Measurements from ENCODE around the gene TRIM27.
"Not testable (repeated sequence)": the region's sequence is repeated elsewhere in the genome, so short reads cannot be mapped to it uniquely, and the experiment has no call there.

TRIM27 gene

GRCh38 chr6:28923318-28924102 lies at the start of gene TRIM27:
TRIM27 (minus strand) TSS chr6:28923985; CDS start chr6:28923632, 353 bp downstream.
- peaks cover 12% of the 10 kb centered on the region for H3K4me1 ChIP-seq (ENCODE audit: control insufficient read depth, insufficient read depth, low read length)
- no peaks in the 10 kb centered on the region for H3K27me3 ChIP-seq (ENCODE audit: control insufficient read depth, insufficient read depth, low read length)
- H3K9me3 ChIP-seq (ENCODE audit: control insufficient read depth, low read length), result no peaks in the 10 kb centered on the region
- H3K4me3 ChIP-seq (ENCODE audit: low read length), result peak within 1 kb of the TSS; percentile 39
- H3K9ac ChIP-seq (ENCODE audit: low read length), result peak within 1 kb of the TSS; percentile 90
- H3K36me3 ChIP-seq (ENCODE audit: control insufficient read depth, insufficient read depth, low read length), result peaks cover 19% of the 10 kb centered on the region

GRCh38 chr6:28970056-28970455 lies 46.3 kb upstream of the TRIM27 start:
- H3K9ac ChIP-seq (ENCODE audit: low read length); H3K4me1 ChIP-seq (ENCODE audit: control insufficient read depth, insufficient read depth, low read length); H3K27me3 ChIP-seq (ENCODE audit: control insufficient read depth, insufficient read depth, low read length); H3K36me3 ChIP-seq (ENCODE audit: control insufficient read depth, insufficient read depth, low read length); H3K9me3 ChIP-seq (ENCODE audit: control insufficient read depth, low read length); H3K4me3 ChIP-seq (ENCODE audit: low read length): not testable (repeated sequence)

GRCh38 chr6:28969129-28969528 lies 45.3 kb upstream of the TRIM27 start:
- Histone ChIP-seq H3K27me3 (ENCODE audit: control insufficient read depth, insufficient read depth, low read length) (no peaks in the 10 kb centered on the region), H3K9ac (ENCODE audit: low read length) (no peak overlapping the region), H3K4me1 (ENCODE audit: control insufficient read depth, insufficient read depth, low read length) (no peaks in the 10 kb centered on the region), H3K36me3 (ENCODE audit: control insufficient read depth, insufficient read depth, low read length) (no peaks in the 10 kb centered on the region), H3K9me3 (ENCODE audit: control insufficient read depth, low read length) (no peaks in the 10 kb centered on the region), H3K4me3 (ENCODE audit: low read length) (no peak overlapping the region)

GRCh38 chr6:28968476-28968875 lies 44.7 kb upstream of the TRIM27 start:
- Histone ChIP-seq H3K27me3 (ENCODE audit: control insufficient read depth, insufficient read depth, low read length) (no peaks in the 10 kb centered on the region), H3K9me3 (ENCODE audit: control insufficient read depth, low read length) (no peaks in the 10 kb centered on the region), H3K9ac (ENCODE audit: low read length) (no peak overlapping the region), H3K4me1 (ENCODE audit: control insufficient read depth, insufficient read depth, low read length) (no peaks in the 10 kb centered on the region), H3K36me3 (ENCODE audit: control insufficient read depth, insufficient read depth, low read length) (no peaks in the 10 kb centered on the region), H3K4me3 (ENCODE audit: low read length) (no peak overlapping the region)

GRCh38 chr6:28965706-28966105 lies 41.9 kb upstream of the TRIM27 start:
- H3K36me3 ChIP-seq (ENCODE audit: control insufficient read depth, insufficient read depth, low read length), result no peaks in the 10 kb centered on the region
- no peak overlapping the region for H3K4me3 ChIP-seq (ENCODE audit: low read length)
- H3K4me1 ChIP-seq (ENCODE audit: control insufficient read depth, insufficient read depth, low read length), result peaks cover 8% of the 10 kb centered on the region
- H3K27me3 ChIP-seq (ENCODE audit: control insufficient read depth, insufficient read depth, low read length), result no peaks in the 10 kb centered on the region
- H3K9ac ChIP-seq (ENCODE audit: low read length), result no peak overlapping the region
- H3K9me3 ChIP-seq (ENCODE audit: control insufficient read depth, low read length), result no peaks in the 10 kb centered on the region

- Histone ChIP-seq H3K36me3 (ENCODE audit: control insufficient read depth, insufficient read depth, low read length) (no peaks in the 10 kb centered on the region), H3K9me3 (ENCODE audit: control insufficient read depth, low read length) (no peaks in the 10 kb centered on the region), H3K9ac (ENCODE audit: low read length) (no peak overlapping the region), H3K4me3 (ENCODE audit: low read length) (no peak overlapping the region), H3K27me3 (ENCODE audit: control insufficient read depth, insufficient read depth, low read length) (no peaks in the 10 kb centered on the region), H3K4me1 (ENCODE audit: control insufficient read depth, insufficient read depth, low read length) (peaks cover 12% of the 10 kb centered on the region)
Measured at GRCh38 chr6:28960846-28961500, 37.2 kb upstream of the TRIM27 start.

GRCh38 chr6:28958561-28959243 lies 34.9 kb upstream of the TRIM27 start:
- H3K36me3 ChIP-seq (ENCODE audit: control insufficient read depth, insufficient read depth, low read length); H3K9ac ChIP-seq (ENCODE audit: low read length); H3K9me3 ChIP-seq (ENCODE audit: control insufficient read depth, low read length); H3K4me3 ChIP-seq (ENCODE audit: low read length); H3K27me3 ChIP-seq (ENCODE audit: control insufficient read depth, insufficient read depth, low read length): not testable (repeated sequence)
- H3K4me1 ChIP-seq (ENCODE audit: control insufficient read depth, insufficient read depth, low read length), result peaks cover 16% of the 10 kb centered on the region

- not testable (repeated sequence) for H3K27me3 ChIP-seq (ENCODE audit: control insufficient read depth, insufficient read depth, low read length); H3K36me3 ChIP-seq (ENCODE audit: control insufficient read depth, insufficient read depth, low read length)
Measured at GRCh38 chr6:28957795-28958314, 34.1 kb upstream of the TRIM27 start.

GRCh38 chr6:28956331-28956730 lies 32.5 kb upstream of the TRIM27 start:
- Histone ChIP-seq H3K4me1 (ENCODE audit: control insufficient read depth, insufficient read depth, low read length) (peaks cover 16% of the 10 kb centered on the region), H3K36me3 (ENCODE audit: control insufficient read depth, insufficient read depth, low read length) (no peaks in the 10 kb centered on the region), H3K9me3 (ENCODE audit: control insufficient read depth, low read length) (no peaks in the 10 kb centered on the region), H3K27me3 (ENCODE audit: control insufficient read depth, insufficient read depth, low read length) (peaks cover 9% of the 10 kb centered on the region), H3K4me3 (ENCODE audit: low read length) (no peak overlapping the region), H3K9ac (ENCODE audit: low read length) (no peak overlapping the region)

More at GRCh38 chr6:28957795-28958314, 34.1 kb upstream of the TRIM27 start:
- H3K4me3 ChIP-seq (ENCODE audit: low read length); H3K9ac ChIP-seq (ENCODE audit: low read length); H3K9me3 ChIP-seq (ENCODE audit: control insufficient read depth, low read length): not testable (repeated sequence)
- peaks cover 18% of the 10 kb centered on the region for H3K4me1 ChIP-seq (ENCODE audit: control insufficient read depth, insufficient read depth, low read length)

- Histone ChIP-seq H3K4me3 (ENCODE audit: low read length) (peak overlapping the region; percentile 63), H3K27me3 (ENCODE audit: control insufficient read depth, insufficient read depth, low read length) (peaks cover 9% of the 10 kb centered on the region), H3K36me3 (ENCODE audit: control insufficient read depth, insufficient read depth, low read length) (no peaks in the 10 kb centered on the region), H3K4me1 (ENCODE audit: control insufficient read depth, insufficient read depth, low read length) (peaks cover 6% of the 10 kb centered on the region), H3K9me3 (ENCODE audit: control insufficient read depth, low read length) (no peaks in the 10 kb centered on the region), H3K9ac (ENCODE audit: low read length) (no peak overlapping the region)
Measured at GRCh38 chr6:28953585-28954258, 29.9 kb upstream of the TRIM27 start.

- H3K9ac ChIP-seq (ENCODE audit: low read length), result no peak overlapping the region
- H3K9me3 ChIP-seq (ENCODE audit: control insufficient read depth, low read length), result no peaks in the 10 kb centered on the region
Measured at GRCh38 chr6:28953039-28953584, 29.3 kb upstream of the TRIM27 start.

More at GRCh38 chr6:28953039-28953584, 29.3 kb upstream of the TRIM27 start:
- H3K36me3 ChIP-seq (ENCODE audit: control insufficient read depth, insufficient read depth, low read length), result no peaks in the 10 kb centered on the region
- H3K4me3 ChIP-seq (ENCODE audit: low read length), result peak overlapping the region; percentile 63
- H3K27me3 ChIP-seq (ENCODE audit: control insufficient read depth, insufficient read depth, low read length), result peaks cover 9% of the 10 kb centered on the region
- H3K4me1 ChIP-seq (ENCODE audit: control insufficient read depth, insufficient read depth, low read length), result peaks cover 8% of the 10 kb centered on the region
